Mesodermal cell (in vitro differentiated cells): ENCODE data around the gene CRISP3. TPM values are rescaled to one million over a fixed set of nuclear protein-coding genes. Genes with fewer than 3 reads are reported as not detected.

Experiments used
- H3K27ac ChIP-seq: 2 replicates; pipeline ENCODE4 v1.7.0; 2013; ENCODE audit warnings: mild to moderate bottlenecking, low read depth, low read length, moderate library complexity; ENCODE audit not compliant: severe bottlenecking
- H3K36me3 ChIP-seq: 2 replicates; pipeline ENCODE4 v1.7.1; 2013; ENCODE audit warnings: mild to moderate bottlenecking, low read length, moderate library complexity; ENCODE audit not compliant: control insufficient read depth, insufficient read depth
- H3K4me1 ChIP-seq: one replicate; pipeline ENCODE4 v1.7.1; 2013; ENCODE audit warnings: mild to moderate bottlenecking, low read length; ENCODE audit not compliant: insufficient read depth, control insufficient read depth, poor library complexity, severe bottlenecking
- H3K4me3 ChIP-seq: 2 replicates; pipeline ENCODE4 v1.7.0; 2013; ENCODE audit warnings: low read length, control low read depth, mild to moderate bottlenecking; ENCODE audit not compliant: insufficient read depth, poor library complexity, severe bottlenecking; ENCODE audit errors: extremely low read depth
- H3K9me3 ChIP-seq: 2 replicates; pipeline ENCODE4 v1.7.1; 2013; ENCODE audit warnings: mild to moderate bottlenecking, low read length, moderate library complexity; ENCODE audit not compliant: control insufficient read depth
- WGBS, 2 experiments: methylation state at CpG; one replicate each; pipeline ENCODE4 v1.1.5; 2013; ENCODE audit warnings: missing lambda C conversion rate in 2 of 2; ENCODE audit not compliant: insufficient coverage in 2 of 2; 5-methylcytosine and 5-hydroxymethylcytosine counted together
- polyA plus RNA-seq, 2 experiments: library from polyadenylated mRNA; stranded (reverse); fragments of 50-300 nt; gene quantifications; one replicate each; pipeline ENCODE4 v1.2.3, GENCODE V29; 2013

CRISP3 gene
- not detected for polyA plus RNA-seq (2013, experiment 1 of 2)
- polyA plus RNA-seq (2013, experiment 2 of 2) = not detected

- H3K9me3 ChIP-seq = no peaks in the 10 kb centered on the region
- 100% methylated on average over 1 of the region's 1 CpG; no CpG with 5 or more reads in 1 of the 2 experiments for WGBS, 2 experiments
- H3K36me3 ChIP-seq = no peaks in the 10 kb centered on the region
- no peaks in the 10 kb centered on the region for H3K4me1 ChIP-seq
- no peak within 1 kb of the TSS for H3K4me3 ChIP-seq
- H3K27ac ChIP-seq = no peak within 1 kb of the TSS
Measured at GRCh38 chr6:49744259-49744658, at the start of gene CRISP3. CRISP3 (minus strand) TSS chr6:49744388; CDS start chr6:49744367, 21 bp downstream.

GRCh38 chr6:49790341-49790740 is 46.2 kb upstream of the CRISP3 start:
- 83 to 87% methylated on average over 1 to 2 of the region's 2 CpGs for WGBS, 2 experiments
- no peaks in the 10 kb centered on the region for H3K36me3 ChIP-seq
- no peak overlapping the region for H3K27ac ChIP-seq
- no peaks in the 10 kb centered on the region for H3K9me3 ChIP-seq
- no peaks in the 10 kb centered on the region for H3K4me1 ChIP-seq
- no peak overlapping the region for H3K4me3 ChIP-seq

- no peaks in the 10 kb centered on the region for H3K36me3 ChIP-seq
- no peaks in the 10 kb centered on the region for H3K9me3 ChIP-seq
- H3K4me3 ChIP-seq = no peak within 1 kb of the TSS
- H3K27ac ChIP-seq = no peak within 1 kb of the TSS
- WGBS, 2 experiments = 81 to 86% methylated on average over 3 to 7 of the region's 8 CpGs
- no peaks in the 10 kb centered on the region for H3K4me1 ChIP-seq
Measured at GRCh38 chr6:49787176-49787575, 43.0 kb upstream of the CRISP3 start, which contains the start of gene PGK2. PGK2 (minus strand) TSS chr6:49787285; CDS start chr6:49787187, 98 bp downstream.

GRCh38 chr6:49784272-49784671 is 40.1 kb upstream of the CRISP3 start:
- H3K36me3 ChIP-seq = no peaks in the 10 kb centered on the region
- no peaks in the 10 kb centered on the region for H3K9me3 ChIP-seq
- no peak overlapping the region for H3K4me3 ChIP-seq
- H3K27ac ChIP-seq = no peak overlapping the region
- H3K4me1 ChIP-seq = no peaks in the 10 kb centered on the region

GRCh38 chr6:49782725-49783124 is 38.5 kb upstream of the CRISP3 start:
- no peaks in the 10 kb centered on the region for H3K36me3 ChIP-seq
- WGBS, 2 experiments = 83 to 100% methylated on average over 1 to 3 of the region's 7 CpGs
- no peak overlapping the region for H3K27ac ChIP-seq
- no peaks in the 10 kb centered on the region for H3K4me1 ChIP-seq
- no peaks in the 10 kb centered on the region for H3K9me3 ChIP-seq
- no peak overlapping the region for H3K4me3 ChIP-seq

- WGBS, 2 experiments = no CpG with 5 or more reads among the region's 1 CpG
- Histone ChIP-seq H3K36me3 (no peaks in the 10 kb centered on the region), H3K4me1 (no peaks in the 10 kb centered on the region), H3K4me3 (no peak overlapping the region), H3K9me3 (no peaks in the 10 kb centered on the region), H3K27ac (no peak overlapping the region)
Measured at GRCh38 chr6:49782293-49782692, 38.1 kb upstream of the CRISP3 start.

GRCh38 chr6:49776444-49776843 is 32.3 kb upstream of the CRISP3 start:
- Histone ChIP-seq H3K27ac (no peak overlapping the region), H3K4me3 (no peak overlapping the region), H3K9me3 (no peaks in the 10 kb centered on the region), H3K4me1 (no peaks in the 10 kb centered on the region), H3K36me3 (no peaks in the 10 kb centered on the region)
- WGBS, 2 experiments = 80 to 83% methylated on average over 1 of the region's 1 CpG

- H3K36me3 ChIP-seq = no peaks in the 10 kb centered on the region
- H3K27ac ChIP-seq = no peak overlapping the region
- H3K4me1 ChIP-seq = no peaks in the 10 kb centered on the region
- H3K4me3 ChIP-seq = no peak overlapping the region
- no peaks in the 10 kb centered on the region for H3K9me3 ChIP-seq
Measured at GRCh38 chr6:49775043-49775442, 30.9 kb upstream of the CRISP3 start.

GRCh38 chr6:49772285-49772684 is 28.1 kb upstream of the CRISP3 start:
- H3K4me3 ChIP-seq = no peak overlapping the region
- 44% methylated on average over 4 of the region's 5 CpGs; no CpG with 5 or more reads in 1 of the 2 experiments for WGBS, 2 experiments
- H3K36me3 ChIP-seq = no peaks in the 10 kb centered on the region
- no peaks in the 10 kb centered on the region for H3K4me1 ChIP-seq
- H3K9me3 ChIP-seq = no peaks in the 10 kb centered on the region
- peak overlapping the region; percentile 36 for H3K27ac ChIP-seq

GRCh38 chr6:49766762-49767161 is 22.6 kb upstream of the CRISP3 start:
- Histone ChIP-seq H3K27ac (no peak overlapping the region), H3K4me3 (no peak overlapping the region), H3K4me1 (no peaks in the 10 kb centered on the region), H3K9me3 (no peaks in the 10 kb centered on the region), H3K36me3 (no peaks in the 10 kb centered on the region)
- WGBS, 2 experiments = 77% methylated on average over 1 of the region's 2 CpGs; no CpG with 5 or more reads in 1 of the 2 experiments

- no peaks in the 10 kb centered on the region for H3K4me1 ChIP-seq
- H3K4me3 ChIP-seq = no peak overlapping the region
- H3K36me3 ChIP-seq = no peaks in the 10 kb centered on the region
- H3K9me3 ChIP-seq = no peaks in the 10 kb centered on the region
- no peak overlapping the region for H3K27ac ChIP-seq
- WGBS, 2 experiments = 79 to 100% methylated on average over 1 to 2 of the region's 2 CpGs
Measured at GRCh38 chr6:49764571-49765236, 20.5 kb upstream of the CRISP3 start.
